Neural progenitor cell (in vitro differentiated cells): ENCODE data around the gene PLS3. TPM values are rescaled to one million over a fixed set of nuclear protein-coding genes. Genes with fewer than 3 reads are reported as not detected.

ENCODE experiments used
- DNase-seq: peaks from one replicate; pipeline ENCODE4 v3.0.0-alpha.2; 2016; ENCODE audit warnings: low spot score
- H2AFZ ChIP-seq: fragments of 200-600 bp; sonication (generic); replicated peaks from 2 replicates; pipeline ENCODE4 v1.6.1; 2016; ENCODE audit warnings: antibody characterized with exemption
- H3F3A ChIP-seq: fragments of 200-600 bp; sonication (generic); 2 replicates; pipeline ENCODE4 v1.6.1; 2016; ENCODE audit warnings: antibody characterized with exemption, low read depth
- H3K27ac ChIP-seq: fragments of 200-600 bp; sonication (generic); 2 replicates; pipeline ENCODE4 v1.5.1; 2016; ENCODE audit warnings: mild to moderate bottlenecking
- H3K27me3 ChIP-seq: fragments of 200-600 bp; sonication (generic); 2 replicates; pipeline ENCODE4 v1.6.1; 2016; ENCODE audit warnings: mild to moderate bottlenecking, moderate library complexity
- H3K36me3 ChIP-seq: fragments of 200-600 bp; sonication (generic); 2 replicates; pipeline ENCODE4 v1.5.1; 2016
- H3K4me1 ChIP-seq: fragments of 200-600 bp; sonication (generic); 2 replicates; pipeline ENCODE4 v1.6.1; 2016; ENCODE audit warnings: mixed run types
- H3K4me2 ChIP-seq: fragments of 200-600 bp; sonication (generic); 2 replicates; pipeline ENCODE4 v1.6.1; 2016
- H3K4me3 ChIP-seq: fragments of 200-600 bp; sonication (generic); 2 replicates; pipeline ENCODE4 v1.5.1; 2016
- H3K79me2 ChIP-seq: fragments of 200-600 bp; sonication (generic); 2 replicates; pipeline ENCODE4 v1.6.1; 2016; ENCODE audit warnings: low read depth
- H3K9ac ChIP-seq: fragments of 200-600 bp; sonication (generic); 2 replicates; pipeline ENCODE4 v1.6.1; 2016
- H3K9me3 ChIP-seq: fragments of 200-600 bp; sonication (generic); 2 replicates; pipeline ENCODE4 v1.5.1; 2016; ENCODE audit warnings: low read depth
- H4K20me1 ChIP-seq: fragments of 200-600 bp; sonication (generic); 2 replicates; pipeline ENCODE4 v1.6.1; 2016; ENCODE audit warnings: low read depth
- H3K27ac Mint-ChIP-seq: 3 replicates; pipeline ENCODE4 v1.8.0; 2021; ENCODE audit warnings: mixed read lengths
- H3K27me3 Mint-ChIP-seq: 2 replicates; pipeline ENCODE4 v1.8.0; 2022; ENCODE audit warnings: low read depth, mild to moderate bottlenecking, inconsistent platforms, moderate library complexity, mixed read lengths; ENCODE audit not compliant: insufficient read depth
- H3K36me3 Mint-ChIP-seq: 3 replicates; pipeline ENCODE4 v1.8.0; 2021; ENCODE audit warnings: mixed read lengths
- H3K4me1 Mint-ChIP-seq: 3 replicates; pipeline ENCODE4 v1.8.0; 2021; ENCODE audit warnings: mixed read lengths
- H3K4me3 Mint-ChIP-seq: 3 replicates; pipeline ENCODE4 v1.8.0; 2021; ENCODE audit warnings: mild to moderate bottlenecking, moderate library complexity, mixed read lengths
- H3K9me3 Mint-ChIP-seq: 3 replicates; pipeline ENCODE4 v1.8.0; 2020; ENCODE audit warnings: mixed read lengths
- EZH2 ChIP-seq: fragments of 200-600 bp; sonication (generic); IDR thresholded peaks from 2 replicates; pipeline ENCODE4 v1.6.1; 2017; ENCODE audit warnings: antibody characterized with exemption, mild to moderate bottlenecking, moderate library complexity
- EZH2phosphoT487 ChIP-seq: fragments of 200-600 bp; sonication (generic); IDR thresholded peaks from 2 replicates; pipeline ENCODE4 v1.6.1; 2017; ENCODE audit warnings: antibody characterized with exemption
- small RNA-seq: library from RNA; depleted of rRNA; stranded (forward); fragments of <200 nt; gene quantifications from one replicate; pipeline ENCODE3, GENCODE V24; 2015
- total RNA-seq: library from RNA; depleted of rRNA; stranded (reverse); fragments of >200 nt; gene quantifications from 2 replicates; pipeline ENCODE4 v1.2.3, GENCODE V29; 2015; ENCODE audit warnings: low replicate concordance
- TF ChIP-seq, protein P1 (sequence below): fragments of 200-600 bp; sonication (generic); IDR thresholded peaks from 2 replicates; pipeline ENCODE4 v1.5.1; 2017; ENCODE audit warnings: antibody characterized with exemption, mild to moderate bottlenecking

PLS3 gene
- total RNA-seq, 1 donor from 2014 or later, result 222 TPM

DNA sequence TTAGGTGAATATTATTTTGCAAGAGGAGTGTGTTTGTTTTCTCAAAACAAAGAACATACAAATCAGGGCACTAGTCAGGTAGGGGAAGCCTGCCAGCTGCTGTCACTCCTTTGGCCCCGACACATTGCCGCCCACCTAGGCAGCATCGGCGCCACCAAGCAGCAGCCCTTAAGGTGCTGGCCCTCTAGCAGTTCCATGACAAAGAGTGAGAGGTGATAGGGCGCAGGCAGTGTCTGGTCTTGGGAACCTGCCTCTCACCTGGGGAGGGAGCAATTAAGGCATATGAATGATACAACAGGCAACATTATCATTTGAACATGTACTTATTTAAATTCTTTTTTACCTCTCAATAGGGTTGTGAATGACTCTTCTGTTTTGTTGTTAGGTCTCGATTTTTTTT is 135.1 kb downstream of the PLS3 start:
- Mint-ChIP-seq H3K4me1 (peaks cover 9% of the 10 kb centered on the region), H3K4me3 (no peak overlapping the region), H3K27ac (no peak overlapping the region), H3K27me3 (peaks cover 5% of the 10 kb centered on the region), H3K36me3 (no peaks in the 10 kb centered on the region), H3K9me3 (no peaks in the 10 kb centered on the region)
- H3K9me3 ChIP-seq, result no peaks in the 10 kb centered on the region
- no peaks in the 10 kb centered on the region for H4K20me1 ChIP-seq
- no peak overlapping the region for H3K4me2 ChIP-seq
- H3K4me1 ChIP-seq, result peaks cover 16% of the 10 kb centered on the region
- H3K27me3 ChIP-seq, result no peaks in the 10 kb centered on the region
- peaks cover 42% of the 10 kb centered on the region for H3F3A ChIP-seq
- H3K36me3 ChIP-seq, result no peaks in the 10 kb centered on the region
- no peak overlapping the region for H3K4me3 ChIP-seq
- H3K79me2 ChIP-seq, result no peaks in the 10 kb centered on the region
- no peak overlapping the region for H3K27ac ChIP-seq
- H3K9ac ChIP-seq, result no peak overlapping the region
- DNase-seq, result no peak
- H2AFZ ChIP-seq, result no peak overlapping the region
- no peak for TF ChIP-seq EZH2
- TF ChIP-seq, protein P1, sequence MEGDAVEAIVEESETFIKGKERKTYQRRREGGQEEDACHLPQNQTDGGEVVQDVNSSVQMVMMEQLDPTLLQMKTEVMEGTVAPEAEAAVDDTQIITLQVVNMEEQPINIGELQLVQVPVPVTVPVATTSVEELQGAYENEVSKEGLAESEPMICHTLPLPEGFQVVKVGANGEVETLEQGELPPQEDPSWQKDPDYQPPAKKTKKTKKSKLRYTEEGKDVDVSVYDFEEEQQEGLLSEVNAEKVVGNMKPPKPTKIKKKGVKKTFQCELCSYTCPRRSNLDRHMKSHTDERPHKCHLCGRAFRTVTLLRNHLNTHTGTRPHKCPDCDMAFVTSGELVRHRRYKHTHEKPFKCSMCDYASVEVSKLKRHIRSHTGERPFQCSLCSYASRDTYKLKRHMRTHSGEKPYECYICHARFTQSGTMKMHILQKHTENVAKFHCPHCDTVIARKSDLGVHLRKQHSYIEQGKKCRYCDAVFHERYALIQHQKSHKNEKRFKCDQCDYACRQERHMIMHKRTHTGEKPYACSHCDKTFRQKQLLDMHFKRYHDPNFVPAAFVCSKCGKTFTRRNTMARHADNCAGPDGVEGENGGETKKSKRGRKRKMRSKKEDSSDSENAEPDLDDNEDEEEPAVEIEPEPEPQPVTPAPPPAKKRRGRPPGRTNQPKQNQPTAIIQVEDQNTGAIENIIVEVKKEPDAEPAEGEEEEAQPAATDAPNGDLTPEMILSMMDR, result no peak
- TF ChIP-seq EZH2phosphoT487, result no peak

DNA sequence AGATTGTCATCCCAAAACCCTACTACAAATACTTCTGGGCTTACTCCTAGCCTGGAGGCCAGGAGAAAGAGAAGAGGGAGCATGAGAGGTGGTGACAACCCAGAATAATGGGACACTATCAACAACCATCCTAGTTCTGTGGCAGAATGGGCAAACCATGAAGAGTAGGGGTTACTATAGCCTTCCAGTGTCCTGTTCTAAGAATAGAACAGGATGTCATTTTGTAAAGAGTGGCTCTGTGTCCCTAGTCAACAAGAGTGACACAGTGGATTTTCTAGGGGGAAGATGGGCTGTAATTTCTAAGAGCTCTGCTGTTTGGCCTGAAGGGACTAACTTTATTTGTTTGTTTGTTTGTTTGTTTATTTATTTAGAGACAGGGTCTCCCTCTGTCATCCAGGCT is 136.0 kb downstream of the PLS3 start:
- H3K4me1 ChIP-seq, result peaks cover 16% of the 10 kb centered on the region
- H3K9me3 Mint-ChIP-seq, result no peaks in the 10 kb centered on the region
- no peak overlapping the region for H3K4me3 Mint-ChIP-seq
- no peak overlapping the region for H2AFZ ChIP-seq
- H3F3A ChIP-seq, result peaks cover 37% of the 10 kb centered on the region
- peaks cover 5% of the 10 kb centered on the region for H3K27me3 Mint-ChIP-seq
- TF ChIP-seq EZH2phosphoT487 (no peak), EZH2 (no peak)
- TF ChIP-seq, protein P1, result no peak
- H4K20me1 ChIP-seq, result no peaks in the 10 kb centered on the region
- H3K36me3 Mint-ChIP-seq, result no peaks in the 10 kb centered on the region
- H3K27ac ChIP-seq, result no peak overlapping the region
- no peak overlapping the region for H3K9ac ChIP-seq
- H3K27ac Mint-ChIP-seq, result no peak overlapping the region
- DNase-seq, result no peak
- H3K4me3 ChIP-seq, result no peak overlapping the region
- no peak overlapping the region for H3K4me2 ChIP-seq
- H3K36me3 ChIP-seq, result no peaks in the 10 kb centered on the region
- H3K79me2 ChIP-seq, result no peaks in the 10 kb centered on the region
- no peaks in the 10 kb centered on the region for H3K27me3 ChIP-seq
- peaks cover 9% of the 10 kb centered on the region for H3K4me1 Mint-ChIP-seq
- no peaks in the 10 kb centered on the region for H3K9me3 ChIP-seq

DNA sequence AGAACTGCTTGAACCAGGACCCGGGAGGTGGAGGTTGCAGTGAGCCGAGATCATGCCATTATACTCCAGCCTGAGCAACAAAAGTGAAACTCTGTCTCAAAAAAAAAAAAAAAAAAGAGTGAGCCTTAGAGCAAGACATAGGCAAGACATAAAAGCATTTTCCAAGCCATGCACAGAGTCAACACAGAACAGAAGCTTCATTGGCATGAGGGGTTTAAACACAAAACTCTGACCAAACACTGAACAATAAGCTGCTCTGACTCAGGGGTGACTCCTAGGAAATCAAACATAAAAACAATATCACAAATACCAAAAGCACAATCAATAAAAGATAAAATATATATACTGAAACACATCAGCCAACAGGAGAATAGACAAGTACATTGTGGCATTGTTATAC is 136.8 kb downstream of the PLS3 start:
- H2AFZ ChIP-seq, result no peak overlapping the region
- Mint-ChIP-seq H3K27me3 (peaks cover 5% of the 10 kb centered on the region), H3K9me3 (no peaks in the 10 kb centered on the region), H3K27ac (no peak overlapping the region), H3K36me3 (no peaks in the 10 kb centered on the region), H3K4me3 (no peak overlapping the region), H3K4me1 (peaks cover 9% of the 10 kb centered on the region)
- peaks cover 32% of the 10 kb centered on the region for H3F3A ChIP-seq
- H3K27me3 ChIP-seq, result no peaks in the 10 kb centered on the region
- H4K20me1 ChIP-seq, result no peaks in the 10 kb centered on the region
- H3K4me1 ChIP-seq, result peaks cover 16% of the 10 kb centered on the region
- H3K9ac ChIP-seq, result no peak overlapping the region
- no peaks in the 10 kb centered on the region for H3K36me3 ChIP-seq
- no peak overlapping the region for H3K4me2 ChIP-seq
- DNase-seq, result no peak
- H3K27ac ChIP-seq, result no peak overlapping the region
- no peaks in the 10 kb centered on the region for H3K9me3 ChIP-seq
- TF ChIP-seq EZH2 (no peak), EZH2phosphoT487 (no peak)
- TF ChIP-seq, protein P1, result no peak
- H3K79me2 ChIP-seq, result no peaks in the 10 kb centered on the region
- H3K4me3 ChIP-seq, result no peak overlapping the region

Small RNA genes within 50 kb of the gene (small RNA-seq; reads per million reads assigned to genes)
- not detected for gene RF00264
